Brain microvascular endothelial cell (primary cell): ENCODE measurements around the gene ARHGAP8.

Source experiments
- DNase-seq: peaks from one replicate; pipeline ENCODE4 v3.0.0-alpha.2; 2020
- H3K27ac ChIP-seq: fragments of 250-450 bp; sonication (Bioruptor Pico); 2 replicates; pipeline ENCODE4 v1.5.1; 2020; ENCODE audit warnings: mild to moderate bottlenecking, moderate library complexity
- H3K27me3 ChIP-seq: fragments of 250-450 bp; sonication (Bioruptor Pico); replicated peaks from 2 replicates; pipeline ENCODE4 v1.5.1; 2020; ENCODE audit warnings: mild to moderate bottlenecking
- H3K36me3 ChIP-seq: fragments of 250-450 bp; sonication (Bioruptor Pico); replicated peaks from 2 replicates; pipeline ENCODE4 v1.5.1; 2020; ENCODE audit warnings: mild to moderate bottlenecking
- H3K4me3 ChIP-seq: 2 replicates; pipeline ENCODE4 v1.5.1; 2011; ENCODE audit warnings: low read depth, mild to moderate bottlenecking, control low read depth, low read length, moderate library complexity
- CTCF ChIP-seq: IDR thresholded peaks from 2 replicates; pipeline ENCODE4 v1.5.1; 2011; ENCODE audit warnings: low read depth, mild to moderate bottlenecking, moderate library complexity, low read length, control low read depth, inconsistent platforms; ENCODE audit errors: missing control alignments
- in situ Hi-C: cut with HindIII; loops from 2 replicates; pipeline ENCODE4 v1.10.0; 2017; ENCODE audit warnings: low sequenced_read_pairs, low pct_ligation_motif_present

ARHGAP8 gene

GRCh38 chr22:44814266-44815098 is 62.1 kb downstream of the ARHGAP8 start:
- TF ChIP-seq CTCF: no peak
- no peaks in the 10 kb centered on the region for H3K36me3 ChIP-seq
- no peak overlapping the region for H3K27ac ChIP-seq
- DNase-seq: no peak
- in situ Hi-C loops: no loop called here
- H3K4me3 ChIP-seq: no peak overlapping the region
- H3K27me3 ChIP-seq: no peaks in the 10 kb centered on the region

DNA sequence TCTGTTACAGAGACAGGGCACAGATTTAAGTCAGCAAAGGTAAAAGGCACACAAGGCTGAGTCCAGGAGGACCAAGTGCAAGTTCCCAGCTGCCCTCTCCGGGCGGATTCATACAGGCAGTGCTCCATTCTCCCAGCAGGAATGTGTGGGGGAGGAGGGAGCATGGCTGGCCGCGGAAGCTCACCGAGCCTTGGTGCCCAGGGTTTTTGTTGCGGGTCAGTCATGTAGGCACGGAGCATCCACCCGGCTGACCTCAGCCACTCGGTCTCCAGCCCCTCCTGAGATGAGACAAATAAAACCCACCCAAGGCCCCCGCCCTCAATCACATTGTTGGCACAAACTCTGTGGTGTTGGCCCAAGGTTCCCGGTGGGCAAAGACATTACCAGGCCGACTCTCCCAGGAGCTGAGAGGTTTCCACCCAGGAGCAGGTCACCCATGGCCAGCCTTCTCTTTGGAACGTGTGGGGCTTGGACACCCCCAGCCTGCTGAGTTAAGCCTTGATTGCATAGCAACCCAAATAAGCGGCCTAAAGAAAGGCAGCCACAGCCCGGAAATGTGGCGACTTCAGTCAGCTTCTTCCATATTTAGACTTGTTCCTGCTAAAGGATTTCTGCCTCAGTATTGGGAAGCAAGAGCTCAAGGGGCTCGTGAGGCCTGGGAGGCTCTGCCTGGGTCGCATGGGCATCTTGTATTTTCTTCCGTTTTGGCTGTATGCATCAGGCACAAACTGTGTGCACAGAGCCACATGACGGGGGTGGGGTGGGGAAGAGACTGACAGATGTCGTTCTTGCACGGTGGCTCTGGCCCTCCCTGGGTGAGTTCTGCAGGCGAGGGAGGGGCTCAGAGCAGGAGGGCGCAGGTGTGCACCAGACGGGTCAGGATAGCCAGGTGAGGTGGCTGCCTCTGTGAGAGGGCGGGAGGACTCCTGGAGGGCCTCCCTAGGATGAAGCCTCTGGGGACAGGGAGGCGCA is 63.0 kb downstream of the ARHGAP8 start:
- in situ Hi-C loops: no loop called here
- Histone ChIP-seq H3K27ac (no peak overlapping the region), H3K4me3 (no peak overlapping the region)

GRCh38 chr22:44816141-44816540 is 63.8 kb downstream of the ARHGAP8 start:
- H3K36me3 ChIP-seq: no peaks in the 10 kb centered on the region
- no peak for TF ChIP-seq CTCF
- no peak overlapping the region for H3K27ac ChIP-seq
- in situ Hi-C loops: no loop called here
- no peak for DNase-seq
- H3K27me3 ChIP-seq: no peaks in the 10 kb centered on the region
- H3K4me3 ChIP-seq: no peak overlapping the region

More for the DNA sequence above, 63.0 kb downstream of the ARHGAP8 start:
- no peaks in the 10 kb centered on the region for H3K36me3 ChIP-seq
- no peak for TF ChIP-seq CTCF
- DNase-seq: no peak
- H3K27me3 ChIP-seq: no peaks in the 10 kb centered on the region

DNA sequence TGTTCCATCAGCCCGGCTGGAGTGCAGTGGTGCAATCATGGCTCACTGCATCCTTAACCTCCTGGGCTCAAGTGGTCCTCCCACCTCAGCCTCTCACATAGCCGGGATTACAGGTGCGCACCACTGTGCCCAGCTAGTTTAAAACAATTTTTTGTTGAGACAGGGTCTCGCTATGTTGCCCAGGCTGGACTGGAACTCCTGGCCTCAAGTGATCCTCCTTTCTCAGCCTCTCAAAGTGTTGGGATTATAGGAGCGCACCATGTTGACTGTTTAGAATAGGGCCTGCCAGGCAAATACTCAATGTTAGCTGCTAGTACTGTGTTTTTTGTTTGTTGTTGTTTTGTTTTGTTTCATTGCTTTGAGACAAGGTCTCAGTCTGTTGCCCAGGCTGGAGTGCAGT is 66.4 kb downstream of the ARHGAP8 start:
- TF ChIP-seq CTCF: no peak
- no peak overlapping the region for H3K4me3 ChIP-seq
- H3K27ac ChIP-seq: no peak overlapping the region
- in situ Hi-C loops: no loop called here
- H3K36me3 ChIP-seq: no peaks in the 10 kb centered on the region
- H3K27me3 ChIP-seq: no peaks in the 10 kb centered on the region
- DNase-seq: no peak

DNA sequence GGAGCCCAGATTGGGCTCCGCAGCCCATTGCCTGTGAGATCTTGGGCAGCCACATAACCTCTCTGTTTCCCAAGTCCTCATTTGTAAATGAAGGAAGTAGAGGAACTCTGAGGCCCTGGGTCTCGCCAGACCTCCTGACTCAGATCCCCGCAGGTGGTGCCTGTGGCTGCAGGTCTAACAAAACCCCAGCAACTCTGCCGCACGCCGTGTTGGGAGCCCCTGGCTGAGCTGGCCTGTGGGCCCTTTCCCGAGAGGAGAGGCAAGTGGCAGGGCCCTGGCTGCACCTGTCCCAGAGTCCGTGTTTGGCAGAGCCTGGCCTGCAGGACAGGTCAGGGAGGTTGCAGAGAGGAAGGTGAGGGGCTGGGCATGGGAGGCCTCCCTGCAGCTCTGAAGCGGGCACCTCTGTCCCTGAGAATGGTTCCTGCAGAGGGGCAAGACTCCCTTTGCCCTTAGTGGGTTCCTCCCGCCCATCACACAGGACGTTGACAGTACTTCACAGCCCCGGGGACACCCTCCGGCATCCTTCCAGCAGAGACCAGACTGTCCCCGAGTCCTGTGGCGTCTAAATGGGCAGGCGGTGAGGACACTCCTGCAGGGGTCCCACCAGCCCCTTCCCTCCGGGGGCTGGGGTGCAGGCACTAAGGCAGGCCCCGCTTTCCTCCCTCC is 67.7 kb downstream of the ARHGAP8 start:
- Histone ChIP-seq H3K27ac (no peak overlapping the region), H3K27me3 (no peaks in the 10 kb centered on the region), H3K4me3 (no peak overlapping the region), H3K36me3 (no peaks in the 10 kb centered on the region)
- no peak for DNase-seq
- no peak for TF ChIP-seq CTCF
- in situ Hi-C loops: no loop called here
